GM12878 (cell line): ENCODE results near the gene CCDC184. TPM values are rescaled to one million over a fixed set of nuclear protein-coding genes. Genes with fewer than 3 reads are reported as not detected.

ENCODE experiments used
- ATAC-seq: fragments of 200-7000 bp; cut with Tn5 transposase; 3 replicates; pipeline ENCODE4 v1.9.1; 2020; ENCODE audit warnings: mild to moderate bottlenecking, moderate library complexity
- BruUV-seq: library from RNA; stranded (reverse); fragments of 400-500 nt; replicated peaks from 2 replicates; lab custom pipeline; 2021; lab: Mats Ljungman, UMichigan
- CTCF ChIA-PET: fragments of 300-600 bp; sonication (Branson Sonifier 250); formaldehyde crosslinking; extraction: SDS; loops from one replicate; lab custom pipeline; 2021; ENCODE audit warnings: inconsistent platforms; lab: Yijun Ruan, JAX
- POLR2A ChIA-PET: fragments of 350-600 bp; formaldehyde crosslinking; extraction: SDS; loops from one replicate; lab custom pipeline; 2021; ENCODE audit warnings: inconsistent platforms; lab: Charles Lee
- RAD21 ChIA-PET: fragments of 300-600 bp; sonication (Branson Sonifier 250); formaldehyde crosslinking; loops from one replicate; lab custom pipeline; 2023; ENCODE audit warnings: antibody characterized with exemption; ENCODE audit not compliant: unreplicated experiment; lab: Charles Lee
- SMC1A ChIA-PET: fragments of 300-600 bp; sonication (Branson Sonifier 250); formaldehyde crosslinking; loops from one replicate; lab custom pipeline; 2023; ENCODE audit not compliant: unreplicated experiment, uncharacterized antibody; lab: Charles Lee
- DNase-seq: peaks from one replicate; pipeline ENCODE4 v3.0.0-alpha.2; 2011; ENCODE audit warnings: low read depth, low spot score
- FAIRE-seq: peaks from 3 replicates; lab custom pipeline; 2011; peaks lifted over from hg19 to GRCh38; lab: Jason Lieb, UNC
- H2AFZ ChIP-seq: 2 replicates; pipeline ENCODE4 v1.6.0; 2011; ENCODE audit warnings: low read depth, low read length, control low read depth; ENCODE audit not compliant: control insufficient read depth
- H3K27ac ChIP-seq: 2 replicates; pipeline ENCODE4 v1.5.1; 2011; ENCODE audit warnings: control low read depth; ENCODE audit not compliant: control insufficient read depth, insufficient read depth
- H3K27me3 ChIP-seq, 2 experiments: replicated peaks in 1 of 2; 2 replicates each; pipeline versions ENCODE4 v1.6.0 to v1.6.1; 2011; ENCODE audit warnings: low read length in 1 of 2; ENCODE audit not compliant: control insufficient read depth in 2 of 2, insufficient read depth in 2 of 2
- H3K36me3 ChIP-seq, 2 experiments: 2 replicates each; pipeline ENCODE4 v1.5.1; 2011; ENCODE audit warnings: low read length in 1 of 2; ENCODE audit not compliant: control insufficient read depth in 2 of 2, insufficient read depth in 2 of 2
- H3K4me1 ChIP-seq: 2 replicates; pipeline ENCODE4 v1.6.1; 2011; ENCODE audit warnings: mild to moderate bottlenecking, low read length, moderate library complexity, mixed read lengths; ENCODE audit not compliant: control insufficient read depth, insufficient read depth
- H3K4me2 ChIP-seq: 2 replicates; pipeline ENCODE4 v1.6.0; 2011; ENCODE audit warnings: control low read depth; ENCODE audit not compliant: control insufficient read depth, insufficient read depth
- H3K4me3 ChIP-seq: fragments of 200-600 bp; sonication (generic); 2 replicates; pipeline ENCODE4 v1.5.1; 2016
- H3K79me2 ChIP-seq: 2 replicates; pipeline ENCODE4 v1.6.0; 2011; ENCODE audit warnings: low read length; ENCODE audit not compliant: control insufficient read depth, insufficient read depth
- H3K9ac ChIP-seq: 2 replicates; pipeline ENCODE4 v1.8.0; 2011; ENCODE audit warnings: low read length, control low read depth, mixed read lengths; ENCODE audit not compliant: control insufficient read depth, insufficient read depth
- H3K9me3 ChIP-seq: replicated peaks from 3 replicates; pipeline ENCODE4 v1.5.1; 2011; ENCODE audit warnings: mild to moderate bottlenecking, low read length; ENCODE audit not compliant: control insufficient read depth, insufficient read depth
- H4K20me1 ChIP-seq: 2 replicates; pipeline ENCODE4 v1.6.0; 2011; ENCODE audit not compliant: control insufficient read depth, insufficient read depth
- HDAC2 ChIP-seq: fragments of 200-600 bp; sonication (generic); IDR thresholded peaks from 2 replicates; pipeline ENCODE4 v1.6.1; 2017
- HDAC6 ChIP-seq: fragments of 200-600 bp; sonication (generic); IDR thresholded peaks from one replicate; pipeline ENCODE4 v1.8.0; 2017; ENCODE audit warnings: antibody characterized with exemption; ENCODE audit not compliant: unreplicated experiment
- IKZF1 ChIP-seq: fragments of 450-650 bp; conservative IDR thresholded peaks from 2 replicates; pipeline ENCODE4 v1.6.1; 2017; ENCODE audit warnings: antibody characterized with exemption, mild to moderate bottlenecking
- PBX3 ChIP-seq: IDR thresholded peaks from 2 replicates; pipeline ENCODE4 v1.6.1; 2011; ENCODE audit warnings: mild to moderate bottlenecking, low read depth, low read length, moderate library complexity; ENCODE audit not compliant: insufficient replicate concordance
- ZBTB33 ChIP-seq: fragments of 450-650 bp; IDR thresholded peaks from 2 replicates; pipeline ENCODE4 v1.6.1; 2017; ENCODE audit warnings: mild to moderate bottlenecking
- WGBS: methylation state at CpG from one replicate; pipeline ENCODE4 v1.1.6; 2016; ENCODE audit warnings: low lambda C conversion rate; ENCODE audit not compliant: insufficient replicate concordance, insufficient coverage; ENCODE audit errors: missing lambda C conversion rate; 5-methylcytosine and 5-hydroxymethylcytosine counted together
- in situ Hi-C: fragments of 300-500 bp; cut with MboI; formaldehyde crosslinking; loops from 9 replicates; pipeline ENCODE4 v1.14.3; 2018; ENCODE audit warnings: mixed read lengths
- intact Hi-C: fragments of 100-400 bp; cut with micrococcal nuclease; formaldehyde crosslinking; loops from one replicate; pipeline ENCODE4 v1.14.2; 2022; ENCODE audit not compliant: unreplicated experiment
- polyA plus RNA-seq, 11 experiments: library from polyadenylated mRNA; depleted of rRNA in 4 of 11; unstranded in 6 of 11; stranded (reverse) in 5 of 11; fragments of >200 nt; fragmentation: Nextera tagmentation in 4 of 11; fragmentation: Illumina TruSeq in 1 of 11; extraction: Ambion mirVana in 4 of 11; extraction: Trizol in 1 of 11; gene quantifications; 1 replicate in 1 of 11; 2 replicates in 10 of 11; pipeline versions ENCODE4 v1.2.1 to v1.2.3, GENCODE V29; 2011 to 2016; ENCODE audit warnings: inconsistent platforms in 2 of 11, missing spikeins in 2 of 11, low read depth in 1 of 11
- total RNA-seq, 4 experiments: library from RNA; depleted of rRNA in 3 of 4; stranded (reverse); fragments of >200 nt in 3 of 4; fragmentation: Illumina TruSeq in 1 of 4; extraction: Trizol in 1 of 4; gene quantifications; 2 replicates each; pipeline versions ENCODE4 v1.2.1 to v1.2.3, GENCODE V29; 2013 to 2021

The CCDC184 gene
- total and polyA plus RNA-seq, 10 of the 15 experiments (the other 5 are each of a cell fraction or from before 2014, with no cell fraction given), result not detected

- POLR2A ChIA-PET, result interaction anchor here (1.0 kb wide), 1 partner anchor 10 kb away, joined by 5 read pairs; no protein-coding TSS in a partner anchor
Observed at GRCh38 chr12:48201091-48201490, 17.6 kb downstream of the CCDC184 start.

More at GRCh38 chr12:48201091-48201490, 17.6 kb downstream of the CCDC184 start:
- in situ Hi-C loops (no loop called here), intact Hi-C loops (no loop called here)
- DNase-seq (no peak), FAIRE-seq (no peak), ATAC-seq (no peak)
- Histone ChIP-seq H4K20me1 (no peaks in the 10 kb centered on the region), H3K27me3 (no peaks in the 10 kb centered on the region), H3K4me3 (no peak overlapping the region), H2AFZ (no peak overlapping the region), H3K36me3 (no peaks in the 10 kb centered on the region), H3K79me2 (peaks cover 13% of the 10 kb centered on the region), H3K4me1 (0 out of 2 replicates have a peak, but pooled peaks cover 3% of the 10 kb centered on the region), H3K27ac (no peak overlapping the region), H3K9me3 (peaks cover 8% of the 10 kb centered on the region), H3K4me2 (no peak overlapping the region), H3K9ac (no peak overlapping the region)
- ChIA-PET CTCF (interaction anchor here (1.0 to 3.4 kb wide), 2 partner anchors 12 to 417 kb away, joined by 3 to 28 read pairs; no protein-coding TSS in a partner anchor), SMC1A (no interaction called here), RAD21 (no interaction called here)
- WGBS, result 97% methylated on average over 3 of the region's 3 CpGs
- TF ChIP-seq HDAC6 (no peak), HDAC2 (no peak), ZBTB33 (no peak), IKZF1 (no peak), PBX3 (no peak)
- no TSS peak for BruUV-seq
